H1 (cell line): Measurements from ENCODE around the gene ENOPH1. TPM values are rescaled to one million over a fixed set of nuclear protein-coding genes. Genes with fewer than 3 reads are reported as not detected.

Experiments
- CTCF ChIA-PET: fragments of 300-600 bp; sonication (Branson Sonifier 250); formaldehyde crosslinking; loops from one replicate; lab custom pipeline; 2021; ENCODE audit not compliant: partially characterized antibody; lab: Charles Lee
- POLR2A ChIA-PET: fragments of 300-600 bp; sonication (Branson Sonifier 250); formaldehyde crosslinking; loops from one replicate; lab custom pipeline; 2021; ENCODE audit warnings: inconsistent platforms; ENCODE audit not compliant: partially characterized antibody; lab: Charles Lee
- DNase-seq, 2 experiments: peaks; one replicate each; pipeline versions ENCODE4 v3.0.0 to v3.0.0-alpha.2; 2010 to 2022; ENCODE audit warnings: low spot score in 2 of 2, low read depth in 1 of 2, mixed read lengths in 1 of 2
- FAIRE-seq: peaks from 2 replicates; lab custom pipeline; 2011; peaks lifted over from hg19 to GRCh38; lab: Jason Lieb, UNC
- H2AFZ ChIP-seq: 2 replicates; pipeline ENCODE4 v1.8.1; 2012; ENCODE audit warnings: low read length, inconsistent platforms
- H2AK5ac ChIP-seq: 2 replicates; pipeline ENCODE4 v1.6.1; 2013; ENCODE audit warnings: low read depth, low read length
- H2BK120ac ChIP-seq: replicated peaks from 2 replicates; pipeline ENCODE3; 2013; ENCODE audit warnings: low read depth, low read length, inconsistent platforms
- H2BK12ac ChIP-seq: 2 replicates; pipeline ENCODE4 v1.6.1; 2013; ENCODE audit warnings: low read depth, low read length
- H2BK15ac ChIP-seq: 2 replicates; pipeline ENCODE4 v1.6.1; 2013; ENCODE audit warnings: low read length
- H2BK20ac ChIP-seq: 2 replicates; pipeline ENCODE4 v1.6.1; 2013; ENCODE audit warnings: low read length
- H2BK5ac ChIP-seq: 2 replicates; pipeline ENCODE4 v1.6.1; 2013; ENCODE audit warnings: low read depth, low read length
- H3K14ac ChIP-seq: 2 replicates; pipeline ENCODE4 v1.6.1; 2013; ENCODE audit warnings: inconsistent platforms; ENCODE audit not compliant: insufficient read length
- H3K18ac ChIP-seq: 2 replicates; pipeline ENCODE4 v1.6.1; 2013; ENCODE audit warnings: low read length; ENCODE audit errors: extremely low read depth
- H3K23ac ChIP-seq: 2 replicates; pipeline ENCODE4 v1.6.1; 2013; ENCODE audit warnings: inconsistent platforms; ENCODE audit not compliant: insufficient read length
- H3K23me2 ChIP-seq: 2 replicates; pipeline ENCODE4 v1.6.1; 2013; ENCODE audit warnings: low read depth, low read length
- H3K27ac ChIP-seq: 2 replicates; pipeline ENCODE4 v1.6.1; 2011; ENCODE audit warnings: low read depth, low read length, inconsistent platforms
- H3K27me3 ChIP-seq, 4 experiments: replicated peaks in 1 of 4; 1 replicate in 1 of 4; 2 replicates in 3 of 4; pipeline versions ENCODE4 v1.6.1 to v1.8.1; 2011 to 2013; ENCODE audit warnings: low read length in 3 of 4, mild to moderate bottlenecking in 3 of 4, inconsistent platforms in 2 of 4, mixed read lengths in 2 of 4, moderate library complexity in 1 of 4; ENCODE audit not compliant: control insufficient read depth in 3 of 4, insufficient read depth in 3 of 4; ENCODE audit errors: extremely low read depth in 1 of 4
- H3K36me3 ChIP-seq, 4 experiments: 2 replicates each; pipeline versions ENCODE4 v1.6.1 to v1.8.1; 2011 to 2013; ENCODE audit warnings: mild to moderate bottlenecking in 4 of 4, low read length in 3 of 4, moderate library complexity in 2 of 4, control low read depth in 1 of 4, inconsistent platforms in 1 of 4; ENCODE audit not compliant: insufficient read depth in 4 of 4, control insufficient read depth in 2 of 4
- H3K4ac ChIP-seq: replicated peaks from 2 replicates; pipeline ENCODE3; 2013; ENCODE audit warnings: low read length, low read depth, mixed read lengths, inconsistent platforms; ENCODE audit not compliant: insufficient read length
- H3K4me1 ChIP-seq, 4 experiments: replicated peaks in 1 of 4; 1 replicate in 1 of 4; 2 replicates in 3 of 4; pipeline versions ENCODE4 v1.6.1 to v1.8.1; 2011 to 2013; ENCODE audit warnings: low read length in 3 of 4, inconsistent platforms in 2 of 4, mixed read lengths in 1 of 4; ENCODE audit not compliant: insufficient read depth in 4 of 4, control insufficient read depth in 3 of 4
- H3K4me2 ChIP-seq, 2 experiments: 2 replicates each; pipeline versions ENCODE4 v1.6.1 to v1.8.1; 2011 to 2013; ENCODE audit warnings: low read depth in 2 of 2, low read length in 2 of 2, control low read depth in 1 of 2, inconsistent platforms in 1 of 2, mild to moderate bottlenecking in 1 of 2; ENCODE audit not compliant: insufficient read depth in 1 of 2
- H3K4me3 ChIP-seq, 4 experiments: fragments of 200-600, 300-600 bp in 1 of 4; sonication (generic), shearing (Covaris generic), sonication (Bioruptor Twin) in 1 of 4; 2 replicates each; pipeline versions ENCODE4 v1.5.1 to v1.8.1; 2011 to 2016; ENCODE audit warnings: low read length in 4 of 4, low read depth in 3 of 4, control low read depth in 2 of 4, inconsistent platforms in 2 of 4, mild to moderate bottlenecking in 2 of 4, mixed read lengths in 1 of 4, moderate library complexity in 1 of 4; ENCODE audit not compliant: insufficient read depth in 2 of 4; ENCODE audit errors: extremely low read depth in 1 of 4
- H3K56ac ChIP-seq: replicated peaks from 2 replicates; pipeline ENCODE3; 2013; ENCODE audit warnings: low read depth, mild to moderate bottlenecking, mixed read lengths, low read length, inconsistent platforms; ENCODE audit not compliant: insufficient read length
- H3K79me1 ChIP-seq: 2 replicates; pipeline ENCODE4 v1.6.1; 2013; ENCODE audit warnings: low read depth, low read length, control low read depth
- H3K79me2 ChIP-seq, 2 experiments: 2 replicates each; pipeline versions ENCODE4 v1.6.1 to v1.8.1; 2012 to 2013; ENCODE audit warnings: low read length in 2 of 2, mild to moderate bottlenecking in 2 of 2, inconsistent platforms in 1 of 2; ENCODE audit not compliant: insufficient read depth in 2 of 2, control insufficient read depth in 1 of 2
- H3K9ac ChIP-seq, 4 experiments: replicated peaks in 1 of 4; 1 replicate in 1 of 4; 2 replicates in 3 of 4; pipeline versions ENCODE4 v1.6.1 to v1.8.1; 2011 to 2013; ENCODE audit warnings: low read depth in 3 of 4, low read length in 3 of 4, control low read depth in 2 of 4, mild to moderate bottlenecking in 2 of 4, moderate library complexity in 2 of 4, inconsistent platforms in 1 of 4; ENCODE audit errors: extremely low read depth in 1 of 4
- H3K9me3 ChIP-seq, 2 experiments: 2 replicates each; pipeline versions ENCODE4 v1.6.1 to v1.8.1; 2012 to 2013; ENCODE audit warnings: mild to moderate bottlenecking in 2 of 2, moderate library complexity in 2 of 2, control low read depth in 1 of 2, inconsistent platforms in 1 of 2, low read depth in 1 of 2, low read length in 1 of 2, mixed read lengths in 1 of 2; ENCODE audit not compliant: insufficient read depth in 2 of 2
- H4K20me1 ChIP-seq, 2 experiments: replicated peaks in 1 of 2; 2 replicates each; pipeline versions ENCODE3 to v1.8.1; 2011 to 2013; ENCODE audit warnings: inconsistent platforms in 2 of 2, low read length in 2 of 2, mild to moderate bottlenecking in 1 of 2; ENCODE audit not compliant: insufficient read depth in 2 of 2, control insufficient read depth in 1 of 2
- H4K5ac ChIP-seq: 2 replicates; pipeline ENCODE4 v1.6.1; 2013; ENCODE audit warnings: low read length, low read depth, mixed read lengths, inconsistent platforms; ENCODE audit not compliant: insufficient read length
- H4K8ac ChIP-seq: 2 replicates; pipeline ENCODE4 v1.8.0; 2013; ENCODE audit warnings: mild to moderate bottlenecking, moderate library complexity, low read length, inconsistent platforms; ENCODE audit not compliant: insufficient read depth; ENCODE audit errors: extremely low read depth
- H4K91ac ChIP-seq: replicated peaks from 2 replicates; pipeline ENCODE3; 2013; ENCODE audit warnings: low read length, mixed read lengths, inconsistent platforms; ENCODE audit not compliant: insufficient read length
- ATF3 ChIP-seq: IDR thresholded peaks from 2 replicates; pipeline ENCODE4 v1.6.1; 2011; ENCODE audit warnings: low read depth, mild to moderate bottlenecking, low read length; ENCODE audit not compliant: insufficient read depth
- BCL11A ChIP-seq, 2 experiments: IDR thresholded peaks; one replicate each; pipeline ENCODE4 v1.6.1; 2011; ENCODE audit warnings: low read depth in 2 of 2, low read length in 2 of 2, mild to moderate bottlenecking in 2 of 2
- BRCA1 ChIP-seq: IDR thresholded peaks from 2 replicates; pipeline ENCODE4 v1.6.1; 2012; ENCODE audit warnings: low read depth, low read length, improper control_type of control experiment
- FOSL1 ChIP-seq: IDR thresholded peaks from 2 replicates; pipeline ENCODE4 v1.6.1; 2011; ENCODE audit warnings: mild to moderate bottlenecking, low read depth, low read length, moderate library complexity; ENCODE audit not compliant: insufficient read depth
- POU5F1 ChIP-seq: IDR thresholded peaks from 2 replicates; pipeline ENCODE4 v1.6.1; 2011; ENCODE audit warnings: low read depth, mild to moderate bottlenecking, low read length, moderate library complexity
- RAD21 ChIP-seq, 2 experiments: IDR thresholded peaks in 1 of 2; conservative IDR thresholded peaks in 1 of 2; 2 replicates each; pipeline ENCODE4 v1.6.1; 2011; ENCODE audit warnings: low read depth in 2 of 2, low read length in 2 of 2, improper control_type of control experiment in 1 of 2, inconsistent platforms in 1 of 2, mild to moderate bottlenecking in 1 of 2, moderate library complexity in 1 of 2
- SP2 ChIP-seq: IDR thresholded peaks from 2 replicates; pipeline ENCODE4 v1.6.1; 2012; ENCODE audit warnings: mild to moderate bottlenecking, low read length, inconsistent platforms
- SRF ChIP-seq: IDR thresholded peaks from 2 replicates; pipeline ENCODE4 v1.6.1; 2011; ENCODE audit warnings: mild to moderate bottlenecking, low read depth, low read length, moderate library complexity
- TCF12 ChIP-seq: IDR thresholded peaks from 2 replicates; pipeline ENCODE4 v1.6.1; 2011; ENCODE audit warnings: low read depth, mild to moderate bottlenecking, low read length
- ZNF274 ChIP-seq: IDR thresholded peaks from 2 replicates; pipeline ENCODE4 v1.7.0; 2012; ENCODE audit warnings: low read length, borderline replicate concordance; ENCODE audit errors: extremely low read depth
- WGBS, 2 experiments: shearing (Covaris generic) in 1 of 2; methylation state at CpG; one replicate each; pipeline versions ENCODE4 v1.1.6 to v1.1.7; 2013 to 2015; ENCODE audit warnings: low lambda C conversion rate in 2 of 2, mixed read lengths in 2 of 2, inconsistent platforms in 1 of 2, low coverage in 1 of 2, missing lambda C conversion rate in 1 of 2; ENCODE audit not compliant: insufficient replicate concordance in 2 of 2, insufficient coverage in 1 of 2, insufficient read length in 1 of 2; ENCODE audit errors: extremely low coverage in 1 of 2, missing lambda C conversion rate in 1 of 2; 5-methylcytosine and 5-hydroxymethylcytosine counted together
- polyA plus RNA-seq, 7 experiments: library from polyadenylated mRNA; depleted of rRNA in 3 of 7; stranded (reverse) in 5 of 7; unstranded in 2 of 7; fragments of >200 nt in 5 of 7; fragments of 200-250 nt in 2 of 7; gene quantifications; 1 replicate in 5 of 7; 2 replicates in 1 of 7; 4 replicates in 1 of 7; pipeline versions ENCODE4 v1.2.1 to v1.2.3, GENCODE V29; 2011 to 2013; ENCODE audit warnings: missing spikeins in 2 of 7, mixed read lengths in 2 of 7
- total RNA-seq: library from RNA; stranded (reverse); fragmentation: NEBNext Ultra II Directional; extraction: Animal tissue kit (Norgen Biotek cat#: 25700); gene quantifications from 2 replicates; pipeline ENCODE4 v1.2.1, GENCODE V29; 2021

Gene ENOPH1
- total and polyA plus RNA-seq, 2 of the 8 experiments (the other 6 are each of a cell fraction or from before 2014, with no cell fraction given) = 25.1 to 89.3 TPM

- FAIRE-seq = no peak
- Histone ChIP-seq H4K8ac (peak overlapping the region; percentile 99), H2BK15ac (no peak overlapping the region)
- TF ChIP-seq BRCA1 (no peak), ATF3 (no peak), TCF12 (no peak), RAD21 (IDR thresholded peaks at IDR 0.05 in 1 of 2, conservative IDR thresholded peaks at IDR 0.05 in 1 of 2; ENCODE audit: low read depth in 2 of 2, low read length in 2 of 2) (0 out of 4 replicates have a peak, but pooled peaks of 1 of the 2 experiments have one; percentile 24), ZNF274 (no peak), BCL11A (IDR thresholded peaks at IDR 0.05; ENCODE audit: low read depth in 2 of 2, low read length in 2 of 2) (no peak), FOSL1 (no peak), SP2 (no peak), SRF (no peak), POU5F1 (no peak)
Measured at GRCh38 chr4:82428969-82429727, 1.2 kb upstream of the ENOPH1 start.

More at GRCh38 chr4:82428969-82429727, 1.2 kb upstream of the ENOPH1 start:
- no peak overlapping the region for H2AFZ ChIP-seq
- H4K5ac ChIP-seq = peak overlapping the region; percentile 99
- peaks cover 3% of the 10 kb centered on the region for H3K23me2 ChIP-seq
- H3K4me3 ChIP-seq = peak overlapping the region; percentile 94 to 97 (median 94)
- DNase-seq = peak; percentile 76 to 96
- no peaks in the 10 kb centered on the region for H3K9me3 ChIP-seq
- peak overlapping the region; percentile 100 for H3K18ac ChIP-seq
- H3K56ac ChIP-seq = peak overlapping the region; percentile 96
- H3K4me2 ChIP-seq = peak overlapping the region; percentile 78 to 84
- peaks cover 35 to 41% of the 10 kb centered on the region in 2 experiments for H4K20me1 ChIP-seq
- peak overlapping the region; percentile 99 for H2BK5ac ChIP-seq
- CTCF ChIA-PET = interaction anchor here (0.6 to 2.5 kb wide), 13 partner anchors 9 to 111 kb away, joined by 3 to 9 read pairs (median 4); no protein-coding TSS in a partner anchor
- POLR2A ChIA-PET = interaction anchor here (0.7 to 7.3 kb wide), 52 partner anchors 9 to 473 kb away, joined by 3 to 126 read pairs (median 4); partner anchors contain the start of genes HNRNPD, THAP9 and TMEM150C
- 0% methylated on average over 57 of the region's 83 CpGs; no CpG with 5 or more reads in 1 of the 2 experiments for WGBS, 2 experiments
- peak overlapping the region; percentile 99 for H3K27ac ChIP-seq
- H3K79me1 ChIP-seq = no peaks in the 10 kb centered on the region
- peak overlapping the region; percentile 100 for H3K4ac ChIP-seq
- peak overlapping the region; percentile 9 for H3K14ac ChIP-seq
- peak overlapping the region; percentile 95 for H4K91ac ChIP-seq
- no peak overlapping the region for H3K23ac ChIP-seq
- H2BK12ac ChIP-seq = 0 out of 2 replicates have a peak overlapping the region, but pooled peaks have one; percentile 61
- peak overlapping the region; percentile 99 to 100 (median 100) for H3K9ac ChIP-seq
- H3K4me1 ChIP-seq = peaks cover 0 to 4% (median 2%) of the 10 kb centered on the region in 4 experiments; a peak in 3 of 7 replicates
- H3K27me3 ChIP-seq = no peaks in the 10 kb centered on the region
- no peak overlapping the region for H2BK120ac ChIP-seq
- H2BK20ac ChIP-seq = no peak overlapping the region
- peaks cover 17 to 45% (median 38%) of the 10 kb centered on the region in 4 experiments for H3K36me3 ChIP-seq
- H2AK5ac ChIP-seq = peak overlapping the region; percentile 11; the same call in 1 of the 2 replicates
- H3K79me2 ChIP-seq = peaks cover 59 to 85% of the 10 kb centered on the region in 2 experiments
